ENCODE results near the gene KLHL30. TPM values are rescaled to one million over a fixed set of nuclear protein-coding genes. Genes with fewer than 3 reads are reported as not detected.
A peak's percentile ranks its signal among the peaks of the same experiment; 100 is the strongest.

The KLHL30 gene
- 10 to 100 TPM in 1 of 2 donors, 1 to 10 TPM in 1; 9.6 to 10.7 TPM for total RNA-seq
- long read RNA-seq, donor 1, partial matches to known transcripts = 0 of 2 reads
- long read RNA-seq, donor 1, other reads (novel, unspliced or antisense) = 2 of 2 reads
- long read RNA-seq, donor 2, partial matches to known transcripts = 2 of 32 reads
- long read RNA-seq, donor 2, other reads (novel, unspliced or antisense) = 30 of 32 reads

DNA sequence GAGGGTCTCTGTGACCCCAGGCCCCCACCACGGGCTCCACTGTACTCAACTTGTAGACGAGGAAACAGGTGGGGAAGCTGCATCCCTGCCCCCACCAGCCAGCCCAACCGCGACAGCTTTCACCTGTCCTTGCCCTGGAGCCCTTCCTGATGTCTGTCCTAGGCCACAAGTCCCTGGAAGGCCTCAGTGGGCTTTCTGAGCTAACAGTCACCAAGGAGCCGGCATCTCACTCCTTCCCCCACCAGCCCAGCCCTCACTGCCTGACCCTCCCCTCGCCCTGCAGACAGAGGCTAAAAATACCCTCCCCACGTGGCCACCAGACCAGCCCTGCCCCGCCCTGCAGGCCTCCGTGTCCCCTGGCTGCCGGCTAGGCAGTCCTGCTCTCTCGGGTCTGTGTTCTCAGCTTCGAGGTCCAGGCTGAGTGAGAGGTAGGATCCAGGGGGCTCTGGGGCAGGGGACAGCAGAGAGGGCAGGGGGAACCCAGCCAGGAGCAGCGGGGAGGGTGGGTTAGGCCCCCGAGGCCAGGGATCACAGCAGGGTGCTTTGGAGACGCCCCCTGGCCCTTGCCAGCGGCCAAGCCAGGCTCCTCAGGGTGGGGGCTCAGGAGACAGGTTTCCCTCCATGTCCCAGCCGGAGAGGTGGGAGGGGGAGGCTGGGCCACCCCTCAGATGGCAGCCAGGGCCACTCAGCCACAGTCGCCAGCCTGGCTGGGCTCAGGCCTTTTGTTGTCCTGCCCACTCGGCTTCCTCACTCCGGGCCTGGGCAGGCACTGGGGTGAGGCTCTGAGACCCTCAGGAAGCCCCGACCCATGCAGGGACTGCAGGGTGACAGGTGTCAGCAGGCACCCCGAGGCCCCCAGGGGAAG lies at the start of gene KLHL30:
Gene KLHL30 (plus strand): TSS at position 338 of the 865 bp plus-strand sequence. CDS start 2,087 bp downstream, outside the sequence.
- no peak for DNase-seq (ENCODE audit: low spot score)
- intact Hi-C loops (cut with DNase I) = no loop called here

GRCh38 chr2:238090887-238091286 lies 47.6 kb upstream of the KLHL30 start:
- intact Hi-C loops (cut with DNase I) = no loop called here
- peak; percentile 49 for DNase-seq (ENCODE audit: low spot score)

GRCh38 chr2:238091436-238092060 lies 46.9 kb upstream of the KLHL30 start:
- intact Hi-C loops (cut with DNase I) = no loop called here
- peak; percentile 56 for DNase-seq (ENCODE audit: low spot score)

- DNase-seq (ENCODE audit: low spot score) = peak; percentile 76
- intact Hi-C loops (cut with DNase I) = no loop called here
These were observed 45.9 kb upstream of the KLHL30 start for GRCh38 chr2:238092486-238093035.

DNA sequence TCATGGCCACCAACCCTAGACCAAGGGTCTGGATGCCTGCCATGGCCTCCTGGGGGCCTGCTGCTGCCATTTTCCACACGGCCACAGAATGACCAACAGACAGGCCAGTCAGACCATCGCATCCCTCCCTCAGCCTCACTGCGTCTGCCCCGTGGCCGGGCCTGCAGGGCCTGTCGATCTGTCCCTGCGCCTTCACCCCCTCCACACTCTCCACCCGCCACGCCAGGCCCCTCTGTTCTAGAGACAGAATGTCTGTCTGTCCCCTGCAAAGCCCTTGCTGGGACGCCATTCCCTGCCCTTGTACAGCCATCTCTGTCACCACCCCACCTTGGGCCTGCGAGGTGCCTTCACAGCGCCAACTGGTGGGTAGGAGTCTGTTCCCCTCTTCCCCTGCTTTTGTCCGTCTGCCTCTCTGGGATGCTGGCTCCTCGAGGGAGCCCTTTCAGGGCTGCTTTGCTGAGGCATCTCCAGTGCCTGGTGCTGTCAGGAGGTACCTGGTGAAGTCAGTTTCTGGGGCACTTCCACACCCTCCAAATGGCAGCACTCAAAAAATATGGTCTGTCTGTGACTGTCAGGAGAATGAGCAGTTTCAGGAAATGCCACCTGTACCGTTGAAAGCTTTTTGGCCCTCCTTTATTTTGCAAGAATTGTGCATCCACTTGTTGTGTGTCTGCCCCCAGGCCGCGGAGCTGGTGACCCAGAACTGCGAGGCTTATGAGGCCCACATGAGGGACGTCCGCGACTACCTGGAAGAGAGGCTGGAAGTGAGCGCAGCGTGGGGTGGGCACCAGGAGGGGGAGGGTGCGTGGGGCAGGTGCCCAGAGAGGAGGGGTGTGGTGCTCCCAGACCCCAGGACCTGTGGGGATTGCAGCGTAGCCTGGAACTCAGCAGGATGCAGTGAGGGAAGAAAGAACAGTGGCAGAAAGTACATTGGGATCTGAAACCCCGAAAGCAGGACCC lies 45.0 kb upstream of the KLHL30 start:
- peak; percentile 72 for DNase-seq (ENCODE audit: low spot score)
- intact Hi-C loops (cut with DNase I) = no loop called here

DNA sequence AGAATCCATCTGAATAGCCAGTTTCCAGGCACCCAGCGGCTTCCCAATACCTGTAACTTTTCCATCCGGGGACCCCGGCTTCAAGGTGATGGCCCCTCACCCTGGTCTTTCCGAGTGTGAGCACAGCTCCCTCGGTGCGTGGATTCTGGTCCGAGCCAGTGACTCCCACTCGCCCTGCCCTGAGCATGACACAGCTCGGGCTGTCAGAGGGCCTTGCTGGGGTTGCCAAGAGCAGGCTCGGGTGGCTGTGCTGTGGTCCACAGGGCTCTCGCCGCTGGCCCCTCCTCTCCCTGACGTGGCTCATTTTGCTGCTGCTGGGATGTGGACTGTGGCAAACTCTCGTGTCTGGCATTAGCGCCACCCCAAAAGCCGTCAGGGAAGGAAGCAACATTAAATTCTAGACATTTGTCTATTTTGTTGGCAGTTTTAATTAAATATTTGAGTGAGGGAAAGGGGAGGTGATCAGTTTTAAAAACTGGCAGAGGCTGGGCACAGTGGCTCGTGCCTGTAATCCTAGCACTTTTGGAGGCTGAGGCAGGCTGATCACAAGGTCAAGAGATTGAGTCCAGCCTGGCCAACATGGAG lies 43.9 kb upstream of the KLHL30 start:
- intact Hi-C loops (cut with DNase I) = no loop called here
- DNase-seq (ENCODE audit: low spot score) = peak; percentile 73

GRCh38 chr2:238095143-238095542 lies 43.3 kb upstream of the KLHL30 start:
- no peak for DNase-seq (ENCODE audit: low spot score)

DNA sequence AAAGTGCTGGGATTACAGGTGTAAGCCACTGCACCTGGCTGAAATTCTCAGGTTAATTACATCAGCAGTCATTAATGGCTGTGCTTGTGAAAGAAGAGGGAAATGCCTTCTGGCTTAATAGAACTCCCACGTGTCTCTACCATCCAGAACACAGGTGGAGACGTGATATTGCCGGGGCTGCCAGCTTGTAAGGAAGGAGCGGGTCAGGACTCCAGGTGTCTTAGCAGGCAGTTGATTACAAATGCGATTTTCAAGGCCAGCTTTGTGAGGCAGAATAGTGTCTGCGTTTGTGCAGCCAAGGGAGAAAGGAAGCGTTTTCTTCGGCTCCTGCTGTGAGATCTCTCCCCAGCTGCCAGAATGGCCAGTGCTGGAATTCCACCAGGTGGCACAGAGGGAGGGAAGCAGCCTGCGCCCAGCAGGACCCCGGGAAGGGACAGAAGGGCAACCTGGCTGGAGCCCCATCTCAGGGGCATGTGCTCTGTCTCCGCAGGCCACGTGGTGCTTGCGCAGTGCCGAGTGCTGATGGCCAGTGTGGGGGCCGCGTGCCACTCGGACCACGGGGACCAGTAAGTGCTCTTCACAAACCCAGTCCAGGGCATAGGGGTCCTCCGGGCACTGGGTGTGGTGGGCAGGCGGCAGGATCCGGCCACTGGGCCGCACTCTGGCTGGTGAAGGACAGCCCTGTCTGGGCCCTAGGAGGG lies 42.0 kb upstream of the KLHL30 start:
- DNase-seq (ENCODE audit: low spot score) = peak; percentile 77
- intact Hi-C loops (cut with DNase I) = no loop called here

More at GRCh38 chr2:238095143-238095542, 43.3 kb upstream of the KLHL30 start:
- intact Hi-C loops (cut with DNase I) = no loop called here

DNA sequence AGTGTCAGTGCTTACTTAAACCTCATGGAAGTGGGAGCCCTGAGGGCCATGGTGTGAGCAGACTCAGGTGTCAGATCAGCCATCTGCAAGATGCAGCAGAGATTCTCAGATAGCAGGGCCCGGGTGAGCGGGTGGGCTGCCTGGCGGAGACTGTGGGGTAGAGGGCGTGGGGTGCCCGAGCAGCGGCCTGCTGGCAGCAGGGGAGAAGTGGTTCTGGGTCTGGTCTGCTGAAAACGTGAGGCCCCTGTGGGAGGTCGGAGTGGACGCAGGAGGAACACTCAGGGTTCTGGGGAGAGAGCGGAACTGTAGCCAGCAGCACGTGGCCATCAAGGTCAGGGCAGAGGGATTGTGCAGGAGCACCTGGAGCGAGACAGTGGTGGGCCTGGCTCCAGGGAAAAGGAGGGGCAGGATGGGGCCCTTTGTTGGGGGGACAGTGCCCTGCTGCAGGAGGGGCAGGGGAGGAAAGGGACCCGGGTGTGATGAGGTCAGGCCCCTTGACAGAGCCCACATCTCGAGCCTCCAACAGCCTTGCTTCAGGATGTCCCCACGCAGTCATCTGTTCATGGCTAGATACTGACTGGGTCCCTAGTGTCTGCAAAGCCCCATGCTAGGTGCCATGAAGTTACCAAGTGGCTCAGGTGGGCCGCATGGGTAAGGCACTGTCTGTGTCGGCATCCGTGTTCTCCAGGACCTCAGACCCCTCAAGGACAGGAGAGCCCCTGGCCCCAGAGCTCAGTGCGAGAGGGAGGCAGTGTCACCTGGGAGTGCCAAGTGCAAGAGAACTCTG lies 41.1 kb upstream of the KLHL30 start:
- intact Hi-C loops (cut with DNase I) = no loop called here
- DNase-seq (ENCODE audit: low spot score) = peak; percentile 65

DNA sequence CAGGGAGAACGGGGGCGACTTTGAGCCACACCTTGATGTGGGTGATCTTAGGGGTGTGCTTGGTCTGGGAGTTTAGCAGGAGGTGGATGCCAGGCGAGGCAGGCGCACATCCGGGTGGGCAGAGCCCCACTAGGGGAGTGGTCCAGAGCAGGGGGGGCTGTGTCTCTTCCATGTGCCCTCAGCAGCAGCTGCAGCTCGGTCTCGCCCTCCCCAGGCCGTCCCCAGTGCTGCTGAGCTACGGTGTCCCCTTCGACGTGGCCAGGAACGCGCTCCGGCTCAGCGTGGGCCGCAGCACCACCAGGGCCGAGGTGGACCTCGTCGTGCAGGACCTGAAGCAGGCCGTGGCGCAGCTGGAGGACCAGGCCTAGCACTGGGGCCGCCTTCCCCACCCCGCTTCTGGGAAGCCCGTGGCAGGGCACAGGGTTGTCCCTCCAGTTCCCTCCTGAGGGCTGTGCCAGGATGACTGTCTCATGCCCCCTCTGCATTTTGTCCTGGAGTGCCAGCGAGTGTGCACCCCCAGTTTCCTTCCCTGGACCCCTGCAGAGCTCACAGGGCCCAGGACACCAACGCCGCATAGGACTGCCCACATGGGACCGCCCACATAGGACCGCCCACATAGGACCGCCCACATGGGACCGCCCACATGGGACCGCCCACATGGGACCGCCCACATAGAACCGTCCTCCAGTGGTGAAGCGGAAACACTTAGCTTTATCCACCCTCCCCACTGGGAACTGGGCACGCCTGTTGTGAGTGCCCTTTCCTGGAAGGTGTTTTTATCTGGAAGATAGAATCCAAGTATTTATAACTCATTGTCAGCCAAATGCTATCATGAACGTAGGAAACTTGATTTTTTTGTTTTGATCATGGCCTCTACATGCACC lies 40.2 kb upstream of the KLHL30 start:
- peak; percentile 76 for DNase-seq (ENCODE audit: low spot score)
- intact Hi-C loops (cut with DNase I) = no loop called here

DNA sequence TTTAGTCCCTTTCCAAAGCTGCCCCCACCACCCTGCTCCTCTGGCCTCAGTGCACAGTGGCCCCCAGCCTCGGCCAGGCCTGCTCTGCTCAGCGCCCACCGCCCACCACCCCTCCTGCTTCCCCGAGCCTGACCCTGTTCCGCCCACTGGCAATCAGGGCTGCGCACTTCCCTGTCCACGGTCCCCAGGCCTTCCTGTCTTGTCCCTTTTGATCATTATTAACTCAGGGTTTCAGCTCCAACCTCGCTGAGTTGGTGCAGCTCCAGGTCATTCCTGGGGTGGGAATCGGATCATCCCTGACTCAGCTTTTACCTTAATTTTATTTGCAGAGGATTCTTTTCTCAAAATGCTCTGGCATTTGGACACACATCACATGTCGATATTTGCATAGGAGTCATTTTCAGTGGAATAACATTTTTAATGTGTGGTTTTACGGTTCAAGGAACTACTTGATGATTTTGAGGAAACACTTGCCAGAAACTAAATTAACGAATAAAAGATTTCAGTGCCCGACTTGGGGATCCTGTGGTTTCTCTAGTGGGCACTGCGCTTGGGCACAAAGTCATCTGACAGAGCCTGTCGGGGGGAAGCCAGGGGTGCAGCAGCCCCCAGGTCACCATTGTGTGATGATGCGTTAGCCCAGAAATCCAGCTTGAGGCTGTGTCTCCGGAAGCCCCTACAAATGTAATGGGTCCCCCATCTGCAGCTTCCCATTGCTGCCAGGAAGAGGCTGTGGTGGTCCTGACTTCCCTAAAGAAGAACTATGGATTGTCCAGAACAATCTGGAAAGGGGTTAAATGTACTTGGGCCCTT lies 39.4 kb upstream of the KLHL30 start:
- DNase-seq (ENCODE audit: low spot score) = peak; percentile 65
- intact Hi-C loops (cut with DNase I) = no loop called here

DNA sequence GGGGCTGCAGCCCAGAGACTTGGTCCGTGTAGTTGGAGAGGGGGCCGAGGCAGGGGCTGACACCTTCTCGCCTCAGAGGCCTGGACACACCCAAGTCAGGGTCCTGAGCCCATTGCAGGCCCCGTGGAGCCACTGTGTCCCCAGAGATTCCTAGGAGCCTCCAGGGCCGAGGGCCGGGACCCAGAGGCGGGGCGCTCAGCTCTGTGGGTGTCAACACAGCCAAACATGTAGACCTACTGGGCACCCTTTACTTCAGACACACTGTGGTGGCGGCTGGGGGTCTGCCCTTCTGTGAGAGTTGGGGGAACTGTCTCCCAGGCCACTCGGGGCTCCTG lies 38.8 kb upstream of the KLHL30 start:
- intact Hi-C loops (cut with DNase I) = no loop called here
- no peak for DNase-seq (ENCODE audit: low spot score)

DNA sequence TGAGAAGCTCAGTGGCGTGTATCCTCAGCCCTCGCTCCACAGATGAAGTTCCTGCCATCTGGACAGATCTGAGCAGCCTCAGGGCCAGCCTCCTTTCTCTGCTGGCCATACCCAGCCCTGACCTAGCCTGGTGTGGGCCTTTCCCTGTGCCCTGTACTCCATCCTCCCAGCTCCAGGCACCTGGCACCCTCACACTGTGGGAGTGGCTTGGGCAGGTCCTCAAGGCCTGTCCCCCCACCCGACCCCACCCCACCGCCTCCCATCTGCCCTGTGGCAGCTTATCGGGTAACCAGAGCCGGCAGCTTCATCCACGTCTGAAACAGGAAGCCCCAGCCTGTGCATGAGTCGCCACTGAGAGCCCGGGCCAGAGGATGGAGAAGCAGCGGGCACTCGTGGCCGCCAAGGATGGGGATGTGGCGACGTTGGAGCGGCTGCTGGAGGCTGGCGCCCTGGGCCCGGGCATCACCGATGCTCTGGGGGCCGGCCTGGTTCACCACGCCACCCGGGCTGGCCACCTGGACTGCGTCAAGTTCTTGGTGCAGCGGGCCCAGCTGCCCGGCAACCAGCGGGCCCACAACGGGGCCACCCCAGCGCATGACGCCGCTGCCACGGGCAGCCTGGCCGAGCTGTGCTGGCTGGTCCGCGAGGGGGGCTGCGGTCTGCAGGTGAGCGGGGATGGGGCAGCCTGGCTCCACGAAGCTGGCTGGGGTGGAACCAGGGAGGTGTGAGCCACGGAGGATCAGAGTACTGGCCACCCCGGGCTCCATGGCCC lies 38.2 kb upstream of the KLHL30 start, which contains the start of gene ESPNL:
Gene ESPNL (plus strand): TSS at position 292 of the 772 bp plus-strand sequence. CDS start 80 bp downstream, at position 372.
- intact Hi-C loops (cut with DNase I) = no loop called here
- peak; percentile 69 for DNase-seq (ENCODE audit: low spot score)

All from posterior vena cava (tissue), 2 donors.